Common myeloid progenitor, CD34-positive (primary cell): ENCODE measurements around the gene IGF2.

ENCODE experiments used
- CTCF ChIA-PET: fragments of 350-600 bp; sonication (Branson Sonifier 250); formaldehyde crosslinking; loops from one replicate; lab custom pipeline; 2021; ENCODE audit warnings: antibody characterized with exemption; lab: Charles Lee
- POLR2A ChIA-PET: fragments of 350-600 bp; sonication (Branson Sonifier 250); formaldehyde crosslinking; loops from one replicate; lab custom pipeline; 2021; ENCODE audit warnings: antibody characterized with exemption; lab: Charles Lee
- DNase-seq, 3 donors: peaks; one replicate each; pipeline versions ENCODE4 v3.0.0 to v3.0.0-alpha.2; 2013
- H3K27ac ChIP-seq, 2 experiments: 1 replicate in 1 of 2; 2 replicates in 1 of 2; pipeline ENCODE4 v1.7.0; 2013; ENCODE audit warnings: inconsistent platforms in 2 of 2, low read length in 2 of 2, mild to moderate bottlenecking in 2 of 2, low read depth in 1 of 2, moderate library complexity in 1 of 2; ENCODE audit not compliant: severe bottlenecking in 2 of 2, insufficient read depth in 1 of 2, poor library complexity in 1 of 2
- H3K27me3 ChIP-seq, 5 experiments: replicated peaks in 2 of 5; 1 replicate in 3 of 5; 2 replicates in 2 of 5; pipeline versions ENCODE4 v1.6.1 to v1.7.0; 2013; ENCODE audit warnings: low read length in 4 of 5, mild to moderate bottlenecking in 2 of 5, moderate library complexity in 2 of 5, inconsistent platforms in 1 of 5; ENCODE audit not compliant: insufficient read depth in 5 of 5, control insufficient read depth in 4 of 5
- H3K36me3 ChIP-seq, 4 experiments: 1 replicate in 2 of 4; 2 replicates in 2 of 4; pipeline versions ENCODE4 v1.6.1 to v1.7.0; 2013; ENCODE audit warnings: low read length in 3 of 4, control low read depth in 1 of 4, mild to moderate bottlenecking in 1 of 4; ENCODE audit not compliant: control insufficient read depth in 4 of 4, insufficient read depth in 4 of 4
- H3K4me1 ChIP-seq, 4 experiments: 1 replicate in 3 of 4; 2 replicates in 1 of 4; pipeline versions ENCODE4 v1.6.1 to v1.7.1; 2013; ENCODE audit warnings: low read length in 3 of 4, mild to moderate bottlenecking in 3 of 4, control low read depth in 1 of 4, inconsistent platforms in 1 of 4, moderate library complexity in 1 of 4; ENCODE audit not compliant: control insufficient read depth in 4 of 4, insufficient read depth in 4 of 4; ENCODE audit errors: control extremely low read depth in 1 of 4
- H3K4me3 ChIP-seq, 7 experiments: 1 replicate in 4 of 7; 2 replicates in 3 of 7; pipeline versions ENCODE4 v1.5.1 to v1.7.0; 2013; ENCODE audit warnings: mild to moderate bottlenecking in 7 of 7, low read length in 6 of 7, moderate library complexity in 6 of 7, inconsistent platforms in 2 of 7, low read depth in 2 of 7, control low read depth in 1 of 7; ENCODE audit not compliant: insufficient read depth in 4 of 7, control insufficient read depth in 1 of 7; ENCODE audit errors: extremely low read depth in 1 of 7
- H3K9me3 ChIP-seq, 5 experiments: 1 replicate in 4 of 5; 2 replicates in 1 of 5; pipeline versions ENCODE4 v1.6.1 to v1.7.1; 2013; ENCODE audit warnings: low read length in 4 of 5, mild to moderate bottlenecking in 2 of 5, inconsistent platforms in 1 of 5, low read depth in 1 of 5, moderate library complexity in 1 of 5; ENCODE audit not compliant: control insufficient read depth in 4 of 5, insufficient read depth in 2 of 5; ENCODE audit errors: control extremely low read depth in 1 of 5
- WGBS: methylation state at CpG from one replicate; pipeline ENCODE4 v1.1.5; 2013; ENCODE audit not compliant: insufficient coverage; 5-methylcytosine and 5-hydroxymethylcytosine counted together

IGF2 gene

DNA sequence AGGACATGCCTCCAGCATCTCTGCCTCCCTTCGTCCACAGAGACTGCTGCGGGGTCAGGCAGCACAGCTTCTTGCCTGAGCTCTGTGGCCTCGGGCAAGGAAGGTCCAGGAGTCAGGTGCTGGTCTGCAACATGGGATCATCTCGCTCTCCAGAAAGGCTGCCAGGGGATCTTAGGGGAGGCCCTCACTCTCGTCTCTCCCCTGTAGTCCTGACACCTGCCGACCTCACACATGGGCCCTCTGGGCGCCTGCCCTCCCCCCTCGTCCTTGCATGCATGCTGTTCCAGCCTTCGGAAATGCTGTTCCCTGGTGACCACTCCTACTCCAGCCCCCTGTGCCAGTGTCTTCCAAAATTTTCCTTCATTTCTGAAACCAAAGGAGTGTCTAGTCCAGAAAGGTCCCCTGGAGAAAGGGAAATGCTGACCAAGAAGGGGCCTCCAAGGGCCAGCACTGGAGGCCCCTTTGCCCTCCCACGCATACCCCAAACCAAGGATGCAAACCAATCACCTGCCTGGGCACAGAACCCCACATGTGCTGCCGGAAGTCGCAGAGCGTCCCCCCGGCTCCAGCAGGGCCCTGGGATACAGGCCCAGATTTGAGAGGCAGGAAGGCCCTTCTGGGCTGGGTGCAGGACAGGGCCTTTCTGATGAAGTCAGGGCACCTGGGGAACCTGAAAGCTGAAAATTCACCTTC, 41.0 kb downstream of the IGF2 start:
- Histone ChIP-seq H3K36me3 (no peaks in the 10 kb centered on the region), H3K4me3 (no peak overlapping the region), H3K4me1 (peaks cover 0 to 10% (median 6%) of the 10 kb centered on the region in 4 experiments), H3K9me3 (no peaks in the 10 kb centered on the region), H3K27me3 (peaks cover 0 to 30% (median 13%) of the 10 kb centered on the region in 5 experiments), H3K27ac (no peak overlapping the region)
- ChIA-PET POLR2A (no interaction called here), CTCF (no interaction called here)
- DNase-seq: no peak
- 97% methylated on average over 12 of the region's 14 CpGs for WGBS

DNA sequence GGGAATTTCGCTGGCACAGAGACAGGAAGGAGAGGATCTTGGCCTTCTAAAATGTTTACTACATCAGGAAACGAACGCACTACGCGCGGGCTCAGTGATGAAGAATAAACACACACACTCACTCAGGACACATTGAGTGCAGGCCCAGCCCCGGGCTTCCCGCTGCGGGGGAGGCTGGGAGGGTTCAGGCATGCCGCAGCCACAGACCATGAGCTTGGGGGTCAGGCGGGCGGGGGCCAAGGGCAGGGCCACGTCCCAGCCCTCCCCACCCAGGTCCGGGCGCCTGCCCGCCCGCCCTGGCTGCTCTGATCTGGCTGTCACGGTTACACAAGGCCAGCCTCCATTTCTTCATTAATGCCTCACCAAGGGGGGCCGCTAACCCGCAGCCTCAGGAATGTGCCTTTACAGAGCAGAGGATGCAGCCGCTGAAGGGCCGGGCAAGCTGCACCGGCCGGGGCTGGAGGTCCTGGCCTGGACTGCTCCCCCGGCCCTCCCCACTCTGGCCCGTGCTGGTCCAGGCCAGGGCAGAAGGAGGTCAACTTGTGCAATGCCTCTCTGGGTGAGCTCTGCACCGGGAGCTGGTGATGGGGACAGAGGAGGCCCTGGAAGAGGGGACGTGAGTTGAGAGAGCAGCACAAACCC, 41.7 kb downstream of the IGF2 start:
- H3K27ac ChIP-seq: no peak overlapping the region

DNA sequence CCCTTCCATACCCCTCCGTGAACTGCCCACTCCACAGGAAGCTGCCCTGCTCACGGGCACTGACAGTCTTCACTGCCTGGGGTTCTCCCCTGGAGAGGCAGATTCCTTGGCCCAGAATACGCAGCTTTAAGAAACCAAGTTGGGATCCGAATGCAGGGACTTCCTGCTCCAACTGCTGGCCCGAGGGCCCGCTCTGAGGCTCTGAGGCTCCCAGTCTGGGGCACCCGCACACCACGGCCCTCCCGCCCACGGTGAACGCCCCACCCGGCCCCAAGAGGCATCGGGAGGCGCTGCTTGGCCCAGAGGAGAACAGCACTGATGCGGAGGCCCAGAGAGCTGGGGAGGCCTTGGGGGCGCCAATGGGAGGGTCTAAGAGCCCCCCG, 42.3 kb downstream of the IGF2 start:
- ChIA-PET CTCF (no interaction called here), POLR2A (no interaction called here)
- DNase-seq: no peak
- H3K27me3 ChIP-seq: peaks cover 0 to 42% (median 17%) of the 10 kb centered on the region in 5 experiments
- peaks cover 0 to 11% (median 6%) of the 10 kb centered on the region in 4 experiments for H3K4me1 ChIP-seq
- 90% methylated on average over 12 of the region's 17 CpGs for WGBS
- H3K27ac ChIP-seq: no peak overlapping the region
- no peaks in the 10 kb centered on the region for H3K9me3 ChIP-seq
- no peak overlapping the region for H3K4me3 ChIP-seq
- H3K36me3 ChIP-seq: no peaks in the 10 kb centered on the region

More for the DNA sequence above, 41.7 kb downstream of the IGF2 start:
- WGBS: 88% methylated on average over 25 of the region's 28 CpGs
- H3K4me3 ChIP-seq: no peak overlapping the region
- H3K9me3 ChIP-seq: no peaks in the 10 kb centered on the region
- peaks cover 0 to 11% (median 7%) of the 10 kb centered on the region in 4 experiments for H3K4me1 ChIP-seq
- DNase-seq: peak in 1 of 3 donors; percentile 16
- H3K27me3 ChIP-seq: peaks cover 0 to 37% (median 13%) of the 10 kb centered on the region in 5 experiments
- CTCF ChIA-PET: no interaction called here
- no peaks in the 10 kb centered on the region for H3K36me3 ChIP-seq
- POLR2A ChIA-PET: no interaction called here

DNA sequence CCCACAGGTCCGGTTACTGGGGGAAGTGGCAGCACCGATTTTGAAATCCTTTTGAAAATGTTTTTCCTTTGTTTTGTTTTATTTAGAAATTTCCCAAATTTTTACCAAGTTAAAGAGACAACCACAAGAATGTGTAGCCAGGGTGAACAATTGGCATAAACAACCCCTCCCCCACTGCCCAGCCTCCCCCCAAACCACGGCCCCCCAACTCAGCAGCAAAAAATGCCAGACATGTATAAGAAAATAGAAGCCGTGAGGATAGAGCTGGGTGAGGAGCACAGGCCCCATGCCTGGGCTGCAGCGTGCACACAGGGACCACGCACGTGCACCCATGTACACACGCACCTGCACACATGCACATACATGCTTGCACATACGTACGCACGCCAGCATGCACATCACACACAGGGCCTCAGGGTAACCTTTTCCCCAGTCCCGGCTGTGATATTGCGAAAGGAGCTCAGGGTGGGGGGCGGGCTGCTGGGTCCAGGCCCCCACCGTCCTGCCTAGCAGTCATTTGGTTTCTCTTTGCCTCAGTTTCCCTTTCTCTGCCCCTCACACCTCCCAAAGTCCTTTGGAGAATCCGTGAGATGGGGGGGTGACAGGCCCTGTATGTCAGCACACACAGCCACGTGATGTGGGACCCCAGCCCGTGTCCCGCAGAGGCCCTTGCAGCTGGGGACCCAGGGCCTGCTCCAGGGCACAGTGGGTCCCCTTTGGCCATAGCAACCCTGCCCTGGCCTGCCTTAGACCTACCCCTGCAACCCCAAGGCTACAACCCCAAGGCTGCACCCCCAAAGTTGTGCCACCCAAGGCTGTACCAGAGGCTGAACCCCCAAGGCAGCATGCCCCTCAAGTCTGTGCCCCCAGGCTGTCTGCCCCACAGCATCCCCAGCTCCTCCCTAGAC, 42.9 kb downstream of the IGF2 start:
- H3K9me3 ChIP-seq: no peaks in the 10 kb centered on the region
- ChIA-PET POLR2A (interaction anchor here (0.7 kb wide), 1 partner anchor 11 kb away, joined by 3 read pairs; no protein-coding TSS in a partner anchor), CTCF (interaction anchor here (2.7 kb wide), 1 partner anchor 55 kb away, joined by 9 read pairs; no protein-coding TSS in a partner anchor)
- no peak overlapping the region for H3K4me3 ChIP-seq
- 95% methylated on average over 16 of the region's 19 CpGs for WGBS
- peaks cover 0 to 49% (median 17%) of the 10 kb centered on the region in 5 experiments for H3K27me3 ChIP-seq
- no peak for DNase-seq
- peaks cover 0 to 11% (median 6%) of the 10 kb centered on the region in 4 experiments for H3K4me1 ChIP-seq
- no peaks in the 10 kb centered on the region for H3K36me3 ChIP-seq
- H3K27ac ChIP-seq: no peak overlapping the region

DNA sequence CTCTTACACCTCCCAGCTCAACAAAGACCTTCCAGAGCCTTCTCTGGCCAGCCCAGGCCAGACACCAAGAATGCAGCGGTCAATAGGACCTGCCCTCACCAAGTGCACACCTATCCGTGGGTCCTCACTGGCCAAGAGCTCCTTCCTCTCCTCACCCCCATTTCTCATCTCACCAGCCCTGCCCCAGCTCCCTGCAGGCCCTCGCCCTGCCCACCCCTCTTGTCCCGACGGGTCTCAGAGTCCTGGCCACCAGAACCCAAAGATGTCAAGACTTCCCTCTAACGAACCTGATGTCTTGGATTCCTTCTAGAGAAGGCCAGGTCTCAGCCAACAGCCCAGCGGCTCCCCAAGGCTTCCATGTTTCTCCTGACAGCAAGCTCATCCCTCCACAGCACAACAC, 43.6 kb downstream of the IGF2 start:
- DNase-seq: no peak
- 90% methylated on average over 4 of the region's 7 CpGs for WGBS
- H3K4me1 ChIP-seq: peaks cover 0 to 10% (median 6%) of the 10 kb centered on the region in 4 experiments
- H3K4me3 ChIP-seq: no peak overlapping the region
- peaks cover 0 to 56% (median 17%) of the 10 kb centered on the region in 5 experiments for H3K27me3 ChIP-seq
- no peaks in the 10 kb centered on the region for H3K36me3 ChIP-seq
- H3K9me3 ChIP-seq: no peaks in the 10 kb centered on the region
- H3K27ac ChIP-seq: no peak overlapping the region
- ChIA-PET POLR2A (interaction anchor here (0.7 kb wide), 1 partner anchor 10 kb away, joined by 3 read pairs; no protein-coding TSS in a partner anchor), CTCF (interaction anchor here (2.7 kb wide), 1 partner anchor 56 kb away, joined by 9 read pairs; no protein-coding TSS in a partner anchor)

DNA sequence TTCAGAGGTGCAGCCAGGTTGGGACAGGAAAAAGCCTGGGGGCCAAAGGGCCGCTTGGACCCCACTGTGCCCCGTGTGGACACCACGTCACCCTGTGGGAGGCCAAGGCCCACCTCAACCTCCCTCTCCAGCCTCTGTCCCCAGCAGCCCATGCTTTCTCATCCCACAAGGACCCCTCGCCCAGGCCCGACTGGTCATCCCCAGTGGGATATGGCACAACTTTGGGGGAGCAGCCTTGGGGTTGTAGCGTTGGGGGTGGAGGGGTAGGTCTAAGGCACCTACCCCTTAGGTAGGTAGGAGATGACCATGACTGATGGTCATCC, 44.0 kb downstream of the IGF2 start:
- H3K4me3 ChIP-seq: no peak overlapping the region
- ChIA-PET POLR2A (no interaction called here), CTCF (interaction anchor here (1.1 to 2.7 kb wide), 2 partner anchors 23 to 56 kb away, joined by 3 to 9 read pairs; no protein-coding TSS in a partner anchor)
- H3K27me3 ChIP-seq: peaks cover 0 to 59% (median 17%) of the 10 kb centered on the region in 5 experiments
- WGBS: 80% methylated on average over 1 of the region's 6 CpGs
- no peaks in the 10 kb centered on the region for H3K36me3 ChIP-seq
- H3K9me3 ChIP-seq: no peaks in the 10 kb centered on the region
- peaks cover 0 to 8% (median 6%) of the 10 kb centered on the region in 4 experiments for H3K4me1 ChIP-seq
- H3K27ac ChIP-seq: no peak overlapping the region
- DNase-seq: no peak
